ENCODE data around the gene STXBP2.

Gene STXBP2

DNA sequence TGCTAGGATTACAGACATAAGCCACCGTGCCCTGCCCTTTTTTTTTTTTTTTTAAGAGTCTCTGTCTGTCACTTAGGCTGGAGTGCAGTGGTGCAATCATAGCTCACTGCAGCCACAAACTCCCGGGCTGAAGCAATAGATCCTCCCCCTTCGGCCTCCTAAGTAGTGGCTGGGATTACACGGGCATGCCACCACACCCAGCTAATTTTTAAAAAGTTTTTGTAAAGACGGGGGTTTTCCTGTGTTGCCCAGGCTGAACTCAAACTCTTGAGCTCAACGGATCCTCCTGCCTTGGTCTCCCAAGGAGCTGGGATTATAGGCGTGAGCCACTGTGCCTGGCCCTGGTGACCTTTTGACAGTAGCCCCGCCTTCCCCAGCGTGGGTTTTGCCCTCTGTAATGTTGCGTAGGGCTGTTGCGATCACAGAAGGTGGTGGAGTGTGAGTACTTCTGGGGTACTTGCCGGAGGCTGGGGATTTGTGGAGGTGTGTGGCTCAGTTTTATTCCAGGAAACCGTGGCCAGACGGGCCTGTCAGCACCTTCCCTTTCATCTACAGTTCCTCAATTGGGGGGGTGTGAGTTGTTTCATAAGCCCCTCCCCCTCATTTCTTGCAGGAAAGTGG, 20.3 kb downstream of the STXBP2 start:
- peak; percentile 26 for DNase-seq

DNA sequence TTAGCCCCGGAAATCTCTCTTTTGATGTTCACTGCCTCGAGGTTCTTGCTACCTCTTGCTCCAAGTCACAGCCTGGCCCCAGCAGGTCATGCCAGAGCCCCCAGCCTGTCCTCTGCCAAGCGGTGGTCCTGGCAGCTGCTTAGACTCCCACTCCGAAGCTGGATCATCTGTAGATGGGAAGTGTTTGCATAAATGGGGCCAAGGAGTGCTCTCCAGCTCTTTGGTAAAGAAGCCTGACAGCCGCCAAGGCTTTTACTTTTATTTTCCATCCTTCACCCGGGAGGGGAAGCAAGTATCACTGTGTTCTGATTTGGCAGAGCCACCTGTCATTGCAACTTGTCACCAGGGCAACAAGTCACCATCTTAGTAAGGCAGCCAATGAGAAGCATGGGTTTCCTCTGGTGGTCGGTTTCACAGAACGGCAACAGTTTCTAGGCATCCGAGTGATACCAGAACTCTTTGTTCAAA, 21.3 kb downstream of the STXBP2 start:
- peak; percentile 56 for DNase-seq

- no peak for DNase-seq
These were observed 25.0 kb downstream of the STXBP2 start for GRCh38 chr19:7661744-7662538.

DNA sequence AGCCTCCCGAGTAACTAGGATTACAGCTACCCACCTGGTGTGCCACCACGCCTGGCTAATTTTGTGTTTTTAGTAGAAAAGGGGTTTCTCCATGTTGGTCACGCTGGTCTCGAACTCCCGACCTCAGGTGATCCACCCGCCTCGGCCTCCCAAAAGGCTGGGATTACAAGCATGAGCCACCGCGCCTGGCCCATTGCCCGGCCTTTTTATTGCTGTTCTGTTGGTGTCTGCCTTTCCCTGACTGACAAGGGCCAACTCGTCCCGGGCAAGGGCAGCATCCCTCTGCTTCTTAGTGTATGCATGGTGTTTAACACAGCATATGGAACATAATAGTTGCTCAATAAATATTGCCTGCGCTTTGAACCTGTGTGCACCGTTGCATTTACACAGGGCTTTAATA, 25.7 kb downstream of the STXBP2 start:
- DNase-seq: no peak

- DNase-seq: no peak
These were observed 26.8 kb downstream of the STXBP2 start for GRCh38 chr19:7663706-7664105.

DNA sequence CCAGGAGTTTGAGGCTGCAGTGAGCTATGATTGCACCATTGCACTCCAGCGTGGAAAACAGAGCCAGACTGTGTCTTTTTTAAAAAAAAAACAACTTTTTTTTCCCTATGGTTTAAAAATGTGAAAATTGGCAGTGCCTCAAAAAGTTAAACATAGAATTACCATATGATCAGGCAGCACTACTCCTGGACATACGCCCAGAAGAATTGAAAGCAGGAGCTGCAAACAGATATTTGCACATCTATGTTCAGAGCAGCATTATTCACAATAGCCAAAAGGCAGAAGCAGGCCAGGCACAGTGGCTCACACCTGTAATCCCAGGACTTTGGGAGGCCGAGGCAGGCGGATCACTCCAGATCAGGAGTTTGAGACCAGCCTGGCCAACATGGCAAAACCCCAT, 28.2 kb downstream of the STXBP2 start:
- DNase-seq: no peak

DNA sequence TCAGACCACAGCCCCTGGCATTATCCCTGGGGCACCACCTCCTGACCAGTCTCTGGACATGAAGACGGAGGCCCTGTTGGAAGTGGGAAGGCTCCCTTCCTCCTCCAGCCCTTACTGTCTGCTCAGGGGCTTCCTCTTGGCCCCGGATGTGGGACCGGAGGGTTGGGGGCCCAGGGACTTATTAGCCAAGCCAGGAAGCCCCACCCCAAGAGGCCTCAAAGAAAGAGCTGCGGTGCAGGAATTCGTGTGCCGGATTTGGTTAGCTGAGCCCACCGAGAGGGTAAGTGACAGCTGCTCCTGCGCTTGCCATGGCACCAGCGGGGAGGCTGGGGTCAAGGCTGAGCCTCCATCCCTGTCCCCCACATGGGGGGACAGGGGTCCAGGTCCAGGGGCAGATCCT, 31.9 kb downstream of the STXBP2 start, which contains the start of gene RETN:
RETN (plus strand) TSS at position 208 of the 400 bp plus-strand sequence. CDS start 278 bp downstream, outside the sequence.
- DNase-seq: no peak

- DNase-seq: no peak
These were observed 32.7 kb downstream of the STXBP2 start for GRCh38 chr19:7669641-7670040.

GRCh38 chr19:7670150-7670783, 33.4 kb downstream of the STXBP2 start:
- DNase-seq: no peak

DNA sequence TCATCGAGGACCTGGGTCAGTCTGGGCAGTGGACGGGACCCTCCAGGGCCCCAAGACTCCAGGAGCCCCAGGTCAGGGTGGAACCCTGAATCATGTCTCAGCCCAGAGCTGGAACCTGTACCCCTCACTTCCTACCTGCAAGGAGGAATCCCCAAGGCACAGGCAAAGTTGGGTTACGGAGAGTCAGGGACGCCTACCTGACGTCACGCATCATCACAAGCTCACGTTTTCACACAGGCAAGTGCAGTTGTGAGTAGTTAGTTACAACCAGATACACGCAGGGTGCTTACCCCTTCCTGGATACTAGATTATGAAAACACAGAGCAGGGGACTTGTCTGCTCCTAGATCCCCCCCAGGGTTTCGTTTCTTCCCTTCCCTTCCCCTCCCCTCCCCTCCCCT, 33.9 kb downstream of the STXBP2 start:
- DNase-seq: no peak

- no peak for DNase-seq
These were observed 35.6 kb downstream of the STXBP2 start for GRCh38 chr19:7672522-7672921.

DNA sequence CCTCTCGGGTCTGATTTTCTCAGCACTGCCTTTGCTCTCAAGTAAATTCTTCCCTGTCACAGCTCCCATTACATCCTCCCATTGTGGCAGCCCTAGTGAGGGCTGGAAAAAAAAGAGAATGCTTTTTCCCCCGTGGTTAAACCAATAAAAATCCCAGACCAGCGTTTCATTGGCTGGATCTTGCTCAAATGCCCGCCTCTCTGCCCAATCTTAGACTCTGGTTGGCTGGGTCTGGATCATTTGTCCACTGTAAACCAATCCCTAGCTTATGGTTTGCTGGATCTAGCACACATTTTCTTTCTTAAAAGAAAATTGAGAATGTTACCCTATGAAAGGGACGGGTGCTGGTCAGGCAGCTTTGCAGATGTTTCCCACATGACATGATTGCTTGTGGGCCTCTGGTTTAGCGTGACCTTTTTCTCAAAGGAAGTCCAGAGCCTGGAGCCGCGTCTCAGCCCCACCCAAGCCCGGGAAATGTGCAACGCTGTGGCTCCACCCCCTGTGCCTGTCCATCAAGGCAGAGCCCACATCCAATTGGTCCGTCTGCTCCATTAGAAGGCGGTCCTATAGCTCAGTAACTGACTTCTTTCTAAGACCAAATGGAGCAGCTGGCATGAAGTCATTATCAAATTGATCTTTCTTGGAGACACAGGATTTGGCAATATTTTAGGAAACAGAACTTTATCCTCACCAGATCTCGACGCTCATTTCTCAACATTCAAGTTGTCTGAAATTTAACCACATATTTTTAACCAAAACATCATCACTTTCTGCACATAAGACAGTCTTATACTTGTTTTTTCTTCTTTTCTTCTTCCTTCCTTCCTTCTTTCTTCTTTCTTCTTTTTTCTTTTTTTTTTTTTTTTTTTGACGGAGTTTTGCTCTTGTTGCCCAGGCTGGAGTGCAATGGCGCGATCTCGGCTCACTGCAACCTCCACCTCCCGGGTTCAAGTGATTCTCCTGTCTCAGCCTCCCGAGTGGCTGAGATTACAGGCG, 37.4 kb downstream of the STXBP2 start:
- peak; percentile 27 for DNase-seq

GRCh38 chr19:7676376-7676775, 39.5 kb downstream of the STXBP2 start:
- no peak for DNase-seq

GRCh38 chr19:7676854-7677253, 39.9 kb downstream of the STXBP2 start, which contains the start of gene MCEMP1:
Gene MCEMP1, plus strand, starts transcription at chr19:7677090. Its CDS starts 31 bp downstream, at chr19:7677121.
- no peak for DNase-seq

- DNase-seq: no peak
These were observed 40.9 kb downstream of the STXBP2 start for GRCh38 chr19:7677669-7678311.

GRCh38 chr19:7678971-7679751, 42.3 kb downstream of the STXBP2 start:
- DNase-seq: peak; percentile 79

DNA sequence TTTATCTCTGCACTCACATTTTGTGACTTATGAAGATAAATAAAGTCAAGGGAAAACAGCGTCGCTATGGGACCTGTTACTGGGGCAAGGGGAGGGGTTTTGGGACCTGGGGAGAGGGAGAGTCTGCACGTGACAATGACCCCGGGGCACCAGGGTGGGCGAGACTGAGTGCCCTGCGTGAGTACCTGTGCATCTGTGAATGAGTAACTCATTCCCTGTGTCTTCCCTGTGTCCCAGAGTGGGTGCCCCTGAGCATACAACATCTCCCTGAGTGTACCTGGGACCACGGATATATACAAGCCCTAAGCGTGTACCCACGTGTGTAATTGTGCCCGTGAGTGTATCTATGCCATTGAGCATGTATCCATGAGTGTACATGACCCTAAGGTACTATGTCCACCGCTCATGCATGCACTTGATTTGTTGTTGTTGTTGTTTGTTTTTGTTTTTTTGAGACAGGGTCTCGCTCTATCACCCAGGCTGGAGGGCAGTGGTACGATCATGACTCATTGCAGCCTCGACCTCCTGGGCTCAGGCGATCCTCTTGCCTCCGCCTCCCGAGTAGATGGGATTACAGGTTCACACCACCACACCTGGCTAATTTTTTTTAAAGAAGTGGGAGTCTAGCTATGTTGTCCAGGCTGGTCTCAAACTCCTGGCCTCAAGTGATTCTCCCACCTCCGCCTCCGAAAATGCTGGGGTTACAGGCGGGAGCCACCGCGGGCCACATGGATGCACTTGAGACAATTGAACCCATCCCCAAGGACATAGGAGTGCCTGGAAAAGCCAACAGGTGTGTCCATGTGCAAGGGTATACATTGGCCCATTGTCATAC, 43.1 kb downstream of the STXBP2 start:
- no peak for DNase-seq

DNA sequence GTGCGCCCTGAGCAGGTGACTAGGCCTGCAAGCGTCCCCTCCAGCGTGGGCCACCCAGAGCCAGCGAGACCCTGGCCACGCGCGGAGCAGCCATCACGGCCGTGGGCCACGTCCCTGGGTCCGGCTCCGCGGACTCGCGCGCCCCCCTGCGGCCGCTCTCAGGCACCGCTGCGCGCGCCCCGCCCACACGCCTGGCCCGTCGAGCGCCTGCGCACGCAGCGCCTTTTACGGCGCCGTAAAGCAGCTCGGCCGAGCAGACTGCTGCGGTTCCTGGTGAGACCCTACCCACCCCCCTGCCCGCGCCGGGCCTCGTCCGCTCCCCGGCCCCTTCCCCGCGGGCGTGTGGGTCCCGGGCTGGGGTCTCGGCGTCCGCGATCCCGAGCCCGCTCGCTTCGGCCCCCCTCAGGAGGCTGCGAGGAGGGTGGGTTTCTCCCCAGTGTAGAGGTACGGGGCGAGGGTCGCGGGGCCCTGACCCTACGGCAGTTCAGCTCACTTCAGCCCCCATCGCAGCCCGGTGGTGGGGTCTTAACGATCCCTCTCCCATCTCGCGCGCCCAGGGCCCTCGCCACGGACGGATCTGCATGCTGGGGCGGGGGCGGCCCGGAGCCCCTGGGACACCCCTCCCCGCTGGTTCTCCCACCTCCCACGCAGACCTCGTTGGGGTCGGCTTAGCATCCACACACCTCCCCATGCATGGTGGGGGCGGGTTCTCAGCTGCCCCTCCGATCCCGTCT, 43.9 kb downstream of the STXBP2 start, which contains the start of gene TRAPPC5:
TRAPPC5 (plus strand) TSS at position 228 of the 734 bp plus-strand sequence. CDS start 1,421 bp downstream, outside the sequence.
- DNase-seq: peak; percentile 85

All from stimulated activated CD4-positive, alpha-beta T cell treated with anti-CD3 and anti-CD28 coated beads, Interleukin-4, amount 100 ng/mL, for 24 hours (primary cell).